ENCODE results near the gene DUS3L.

DUS3L gene

GRCh38 chr19:5803752-5804515 is 13.0 kb upstream of the DUS3L start:
- in situ Hi-C loops (cut with HindIII; ENCODE audit: low pct_ligation_motif_present, low pct_unique_long_range_greater_than_20kb, low sequenced_read_pairs), result no loop called here
- DNase-seq, result peak; percentile 88

DNA sequence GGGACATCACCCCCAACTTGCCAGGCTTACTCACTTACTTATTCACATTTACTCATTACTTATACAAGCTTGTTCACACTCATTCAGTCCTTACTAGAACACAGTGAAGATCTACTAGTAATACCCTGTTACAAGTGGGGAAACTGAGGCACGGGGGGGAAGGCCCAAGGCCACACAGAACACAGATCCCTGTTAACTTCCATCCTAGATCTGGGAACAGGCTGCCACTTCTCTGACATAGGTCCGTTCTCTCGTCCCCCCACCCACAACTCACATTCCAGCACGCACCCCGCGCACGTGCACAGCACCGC is 12.4 kb upstream of the DUS3L start:
- no peak for DNase-seq
- in situ Hi-C loops (cut with HindIII; ENCODE audit: low pct_ligation_motif_present, low pct_unique_long_range_greater_than_20kb, low sequenced_read_pairs), result no loop called here

DNA sequence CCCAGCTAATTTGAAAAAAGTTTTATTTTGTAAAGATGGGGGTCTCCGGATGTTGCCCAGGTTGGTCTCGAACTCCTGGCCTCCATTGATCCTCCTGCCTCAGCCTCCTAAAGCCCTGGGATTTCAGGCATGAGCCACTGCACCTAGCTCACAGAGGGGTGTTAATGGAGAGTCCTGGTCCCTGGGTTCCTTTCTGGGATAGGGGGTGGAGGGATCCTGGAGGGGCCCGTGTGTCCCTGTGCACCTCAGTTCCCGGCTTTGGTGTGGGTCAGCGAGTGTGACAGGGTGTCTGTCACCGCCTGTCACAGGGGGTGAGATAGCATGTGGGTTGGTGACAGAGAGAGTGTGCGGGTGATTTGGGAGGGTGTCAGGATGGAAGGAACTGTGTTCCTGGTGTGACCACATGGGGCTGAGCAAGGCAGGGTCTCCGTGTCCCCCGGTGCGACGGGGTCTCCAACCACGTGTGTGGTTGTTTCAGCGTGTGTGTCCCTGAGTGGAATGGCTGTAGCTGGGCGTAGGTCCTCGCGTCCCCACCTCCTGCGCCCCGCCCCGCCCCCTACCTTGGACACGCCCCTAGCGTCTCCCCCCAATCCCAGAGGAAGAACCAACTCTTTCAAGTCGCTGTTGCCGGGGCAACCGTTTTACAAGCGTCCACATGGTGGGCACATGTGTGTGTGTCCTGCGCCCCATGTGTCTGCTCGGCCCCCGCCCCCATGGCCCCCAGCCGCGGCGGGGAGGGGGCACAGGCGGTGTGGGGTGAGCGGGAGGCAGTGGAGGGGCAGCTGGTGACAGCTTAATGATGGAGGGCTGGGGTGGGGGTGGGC is 11.0 kb upstream of the DUS3L start:
- no peak for DNase-seq
- in situ Hi-C loops (cut with HindIII; ENCODE audit: low pct_ligation_motif_present, low pct_unique_long_range_greater_than_20kb, low sequenced_read_pairs), result no loop called here

DNA sequence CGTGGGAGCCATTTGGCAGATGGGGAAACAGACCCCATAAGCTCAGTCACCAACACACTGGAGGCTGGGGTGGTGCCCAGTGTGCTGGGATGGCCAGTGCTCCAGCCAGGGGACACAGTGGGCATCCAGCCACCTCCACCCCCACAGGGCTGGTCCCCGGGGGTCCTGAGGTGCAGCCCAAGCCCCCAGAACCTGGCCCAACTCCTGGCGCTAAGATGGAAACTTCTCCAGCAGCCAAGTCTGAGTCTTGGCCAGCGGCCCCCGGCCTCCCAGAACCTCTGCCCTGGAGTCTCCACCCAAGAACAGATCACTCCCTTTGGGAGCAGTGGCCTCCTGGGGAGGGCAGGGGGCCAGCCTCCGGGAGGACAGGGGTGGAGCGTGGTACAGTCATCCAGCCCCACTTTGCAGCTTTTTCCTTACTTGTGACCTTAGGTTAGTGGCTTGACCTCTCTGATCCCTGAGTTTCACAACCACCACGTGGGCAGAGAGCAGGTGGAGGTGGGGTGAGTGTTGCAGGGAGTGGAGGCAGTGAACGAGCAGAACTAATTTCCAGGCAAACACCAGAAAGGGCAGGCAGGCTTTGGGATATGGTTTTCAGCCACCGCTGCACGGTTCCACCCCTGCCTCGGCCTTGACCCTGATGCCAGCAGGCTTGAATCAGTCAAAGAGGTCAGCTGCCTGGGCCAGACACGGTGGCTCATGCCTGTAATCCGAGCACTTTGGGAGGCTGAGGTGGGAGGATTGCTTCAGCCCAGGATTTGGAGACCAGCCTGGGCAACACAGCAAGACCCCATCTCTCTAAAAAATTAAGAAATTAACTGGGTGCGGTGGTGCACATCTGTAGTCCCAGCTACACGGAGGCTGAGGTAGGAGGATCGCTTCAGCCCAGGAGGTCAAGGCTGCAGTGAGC is 9.7 kb upstream of the DUS3L start:
- in situ Hi-C loops (cut with HindIII; ENCODE audit: low pct_ligation_motif_present, low pct_unique_long_range_greater_than_20kb, low sequenced_read_pairs), result no loop called here
- no peak for DNase-seq

DNA sequence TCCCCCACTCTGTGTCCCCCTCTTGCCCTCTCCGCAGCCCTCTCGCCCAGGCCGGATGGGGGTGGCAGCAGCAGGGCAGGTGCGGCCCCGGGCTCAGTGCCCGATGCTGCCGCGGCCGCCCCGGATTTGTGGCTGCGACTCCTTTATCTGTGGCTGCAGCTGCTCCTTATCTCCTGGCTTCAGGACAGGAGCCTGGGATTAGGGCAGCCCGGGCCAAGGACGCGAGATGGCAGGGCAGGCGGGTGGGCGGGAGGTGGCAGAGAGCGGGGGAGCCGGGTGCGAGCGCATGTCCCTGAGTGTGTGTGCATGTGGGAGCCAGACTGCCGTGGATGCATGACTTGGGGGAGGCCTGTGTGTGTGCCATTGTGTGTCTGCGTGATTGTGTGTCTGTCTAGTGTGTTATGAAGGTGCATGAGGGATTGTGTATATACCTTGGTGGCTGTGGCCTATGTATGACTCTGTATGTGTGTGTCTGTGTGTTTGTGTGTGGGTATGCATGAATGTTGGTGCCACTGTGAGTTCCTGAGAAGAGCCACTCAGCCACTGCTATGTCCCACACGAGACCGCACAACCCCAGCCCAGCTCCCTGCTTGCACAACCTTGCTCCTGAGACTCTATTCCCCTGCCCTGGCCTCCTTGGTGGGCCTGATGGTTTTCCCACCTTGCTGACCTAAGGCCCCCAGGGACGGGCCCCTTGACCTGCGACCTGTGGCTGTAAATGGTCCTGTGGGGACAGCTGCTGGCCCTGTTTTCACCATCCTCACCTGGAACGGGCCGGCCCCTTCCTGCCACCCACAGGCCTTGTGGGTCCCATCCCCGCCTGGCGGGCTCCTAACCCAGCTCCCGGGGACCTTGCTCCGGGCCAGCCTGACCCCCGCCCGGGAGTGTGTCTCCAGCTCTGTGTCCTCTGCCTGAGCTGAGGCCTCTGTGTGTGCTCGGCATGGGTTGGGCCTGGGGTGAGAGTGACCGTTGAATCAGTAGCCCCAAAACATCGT is 8.6 kb upstream of the DUS3L start:
- DNase-seq, result no peak
- in situ Hi-C loops (cut with HindIII; ENCODE audit: low pct_ligation_motif_present, low pct_unique_long_range_greater_than_20kb, low sequenced_read_pairs), result no loop called here

DNA sequence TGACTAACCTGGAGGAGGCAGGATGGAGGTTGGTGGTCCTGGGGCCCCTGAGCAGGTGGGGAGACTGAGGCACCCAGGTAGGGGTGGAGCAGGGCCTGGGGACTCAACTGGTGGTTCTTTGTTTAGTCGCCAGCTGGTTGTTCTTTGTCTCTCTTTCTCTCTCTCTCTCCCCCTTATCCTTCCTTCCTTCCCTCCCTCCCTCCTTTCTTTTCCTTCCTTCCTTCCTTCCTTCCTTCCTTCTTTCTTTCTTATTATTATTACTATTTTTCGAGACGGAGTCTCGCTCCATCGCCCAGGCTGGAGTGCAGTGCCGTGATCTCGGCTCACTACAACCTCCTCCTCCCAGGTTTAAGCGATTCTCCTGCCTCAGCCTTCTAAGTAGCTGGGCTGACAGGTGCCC is 7.3 kb upstream of the DUS3L start:
- in situ Hi-C loops (cut with HindIII; ENCODE audit: low pct_ligation_motif_present, low pct_unique_long_range_greater_than_20kb, low sequenced_read_pairs), result no loop called here
- DNase-seq, result no peak

- no peak for DNase-seq
- in situ Hi-C loops (cut with HindIII; ENCODE audit: low pct_ligation_motif_present, low pct_unique_long_range_greater_than_20kb, low sequenced_read_pairs), result no loop called here
Observed at GRCh38 chr19:5795382-5795919, 4.5 kb upstream of the DUS3L start.

GRCh38 chr19:5793188-5793587 is 2.2 kb upstream of the DUS3L start:
- in situ Hi-C loops (cut with HindIII; ENCODE audit: low pct_ligation_motif_present, low pct_unique_long_range_greater_than_20kb, low sequenced_read_pairs), result no loop called here
- DNase-seq, result no peak

DNA sequence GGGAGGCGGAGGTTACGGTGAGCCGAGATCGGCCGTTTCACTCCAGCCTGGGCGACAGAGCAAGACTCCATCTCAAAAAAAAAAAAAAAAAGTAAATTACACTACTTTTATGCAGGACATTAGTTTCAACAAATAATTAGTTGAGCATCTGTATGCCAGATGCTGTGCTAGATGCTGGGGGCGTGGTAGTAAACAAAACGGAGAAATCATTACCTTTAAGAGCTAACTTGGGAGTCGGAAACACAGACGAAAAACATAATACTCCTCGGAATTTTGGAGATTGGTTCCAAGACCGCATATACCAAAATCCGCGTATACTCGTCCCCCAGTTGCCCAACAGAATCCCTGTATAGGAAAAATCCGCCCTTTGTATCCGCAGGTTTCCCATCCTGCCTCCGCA is 1.3 kb upstream of the DUS3L start:
- no peak for DNase-seq
- in situ Hi-C loops (cut with HindIII; ENCODE audit: low pct_ligation_motif_present, low pct_unique_long_range_greater_than_20kb, low sequenced_read_pairs), result no loop called here

- DNase-seq, result no peak
- in situ Hi-C loops (cut with HindIII; ENCODE audit: low pct_ligation_motif_present, low pct_unique_long_range_greater_than_20kb, low sequenced_read_pairs), result no loop called here
Observed at GRCh38 chr19:5789886-5790558, 941 bp downstream of the DUS3L start.

DNA sequence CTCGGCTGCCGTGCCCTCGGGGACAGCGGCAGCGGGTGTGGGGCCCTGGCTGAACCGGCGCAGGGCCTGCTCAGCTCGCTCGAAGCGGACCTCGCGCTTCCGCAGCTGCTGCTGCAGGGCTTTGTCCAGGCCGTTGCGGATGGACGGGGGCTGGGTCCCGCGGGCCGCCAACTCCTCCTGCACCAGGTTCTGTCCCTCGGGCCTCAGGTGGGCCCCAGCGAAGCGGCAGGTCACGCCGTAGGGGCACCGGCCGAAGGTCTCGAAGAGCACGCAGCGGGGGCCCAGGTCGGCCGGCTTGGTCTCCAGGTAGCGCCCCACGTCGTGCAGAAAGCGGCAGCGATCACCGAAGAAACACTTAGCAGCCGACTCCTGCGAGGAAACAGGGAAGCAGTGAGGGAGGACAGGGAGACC is 1.6 kb downstream of the DUS3L start:
- DNase-seq, result no peak
- in situ Hi-C loops (cut with HindIII; ENCODE audit: low pct_ligation_motif_present, low pct_unique_long_range_greater_than_20kb, low sequenced_read_pairs), result no loop called here

- in situ Hi-C loops (cut with HindIII; ENCODE audit: low pct_ligation_motif_present, low pct_unique_long_range_greater_than_20kb, low sequenced_read_pairs), result no loop called here
- DNase-seq, result no peak
Observed at GRCh38 chr19:5788422-5788821, 2.5 kb downstream of the DUS3L start.

- in situ Hi-C loops (cut with HindIII; ENCODE audit: low pct_ligation_motif_present, low pct_unique_long_range_greater_than_20kb, low sequenced_read_pairs), result no loop called here
- DNase-seq, result no peak
Observed at GRCh38 chr19:5787409-5788182, 3.4 kb downstream of the DUS3L start.

- no peak for DNase-seq
- in situ Hi-C loops (cut with HindIII; ENCODE audit: low pct_ligation_motif_present, low pct_unique_long_range_greater_than_20kb, low sequenced_read_pairs), result no loop called here
Observed at GRCh38 chr19:5786593-5787408, 4.2 kb downstream of the DUS3L start.

DNA sequence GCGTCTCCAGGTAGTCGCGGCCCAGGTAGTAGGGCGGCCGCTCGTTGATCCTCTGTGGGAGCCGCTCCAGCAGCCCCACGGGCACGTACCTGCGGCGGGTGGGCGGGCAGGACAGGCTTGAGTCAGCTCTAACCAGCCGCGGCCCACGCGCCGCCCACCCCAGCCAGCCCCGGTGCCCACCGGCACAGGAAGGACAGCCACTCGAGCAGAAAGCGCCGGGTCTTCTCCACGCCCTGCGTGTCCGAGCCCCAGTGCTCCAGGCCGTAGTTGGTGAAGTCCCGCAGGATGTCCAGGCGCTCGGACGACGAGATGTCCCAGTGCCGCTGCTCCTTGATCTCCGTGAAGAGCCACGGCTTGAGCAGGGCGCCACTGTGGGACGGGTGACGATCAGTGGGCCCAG is 5.5 kb downstream of the DUS3L start:
- in situ Hi-C loops (cut with HindIII; ENCODE audit: low pct_ligation_motif_present, low pct_unique_long_range_greater_than_20kb, low sequenced_read_pairs), result no loop called here
- DNase-seq, result no peak

DNA sequence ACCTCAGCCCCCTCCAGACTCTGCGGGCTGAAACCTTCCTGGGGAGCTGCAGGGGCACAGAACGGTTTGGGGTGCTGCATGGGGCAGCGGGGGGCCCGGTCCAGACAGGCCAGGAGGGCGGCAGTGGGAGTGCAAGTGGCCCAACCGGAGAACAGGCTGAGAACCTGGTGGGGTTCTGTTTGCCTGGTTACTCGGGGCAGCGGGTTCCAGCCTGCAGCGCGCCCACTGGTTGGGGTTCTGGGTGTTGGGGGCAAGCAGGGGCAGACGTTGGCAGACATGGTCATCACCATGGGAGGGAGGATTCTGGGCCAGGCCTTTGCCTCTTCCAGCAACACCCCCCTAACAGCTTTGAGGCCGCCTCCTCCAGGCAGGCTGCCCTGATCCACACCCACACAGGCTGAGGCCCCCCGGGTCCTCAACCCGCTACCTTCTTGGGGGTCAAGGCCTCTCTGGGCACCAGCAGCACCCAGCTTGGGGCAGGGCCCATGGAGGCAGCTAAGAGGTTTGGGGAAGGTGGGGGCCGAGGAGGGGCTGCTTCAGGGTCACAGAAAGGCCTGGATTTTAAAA is 6.3 kb downstream of the DUS3L start, which contains the start of gene PRR22:
TSS of gene PRR22 (minus strand) at position 166 of the 567 bp plus-strand sequence. CDS start at position 80, 86 bp downstream.
- DNase-seq, result no peak
- in situ Hi-C loops (cut with HindIII; ENCODE audit: low pct_ligation_motif_present, low pct_unique_long_range_greater_than_20kb, low sequenced_read_pairs), result no loop called here

All from ACHN (cell line).